ENCODE data around the gene MAS1. TPM values are rescaled to one million over a fixed set of nuclear protein-coding genes. Genes with fewer than 3 reads are reported as not detected.
"Not testable (repeated sequence)": the region's sequence is repeated elsewhere in the genome, so short reads cannot be mapped to it uniquely, and the experiment has no call there.

Gene MAS1
- total RNA-seq, 1 experiment from 2014 or later = not detected

- DNase-seq (ENCODE audit: low spot score) = no peak
Measured at GRCh38 chr6:159919011-159919511, 28.3 kb downstream of the MAS1 start.

DNA sequence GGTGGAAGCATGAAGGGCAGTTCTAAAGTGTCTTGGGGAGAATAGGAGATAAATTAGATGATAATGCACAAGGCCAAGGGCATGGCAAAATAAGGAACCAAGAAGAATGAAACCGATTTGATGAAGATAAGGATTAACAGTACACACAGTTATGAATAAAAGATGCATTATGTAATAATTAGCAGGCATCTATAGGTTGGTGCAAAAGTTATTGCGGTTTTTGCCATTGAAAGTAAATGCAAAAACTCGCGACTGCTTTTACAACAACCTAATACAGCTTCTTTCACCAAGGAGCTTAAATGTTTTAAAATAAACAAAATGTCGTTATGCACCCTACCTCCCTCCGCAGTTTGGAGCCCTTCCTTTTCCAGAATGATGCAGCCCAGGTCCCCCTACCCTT, 29.0 kb downstream of the MAS1 start:
- DNase-seq (ENCODE audit: low spot score) = no peak

GRCh38 chr6:159924150-159924549, 33.4 kb downstream of the MAS1 start:
- DNase-seq (ENCODE audit: low spot score) = not testable (repeated sequence)

- DNase-seq (ENCODE audit: low spot score) = no peak
Measured at GRCh38 chr6:159926542-159927203, 35.9 kb downstream of the MAS1 start.

- no peak for DNase-seq (ENCODE audit: low spot score)
Measured at GRCh38 chr6:159929819-159930218, 39.0 kb downstream of the MAS1 start.

- no peak for DNase-seq (ENCODE audit: low spot score)
Measured at GRCh38 chr6:159931112-159931511, 40.3 kb downstream of the MAS1 start.

DNA sequence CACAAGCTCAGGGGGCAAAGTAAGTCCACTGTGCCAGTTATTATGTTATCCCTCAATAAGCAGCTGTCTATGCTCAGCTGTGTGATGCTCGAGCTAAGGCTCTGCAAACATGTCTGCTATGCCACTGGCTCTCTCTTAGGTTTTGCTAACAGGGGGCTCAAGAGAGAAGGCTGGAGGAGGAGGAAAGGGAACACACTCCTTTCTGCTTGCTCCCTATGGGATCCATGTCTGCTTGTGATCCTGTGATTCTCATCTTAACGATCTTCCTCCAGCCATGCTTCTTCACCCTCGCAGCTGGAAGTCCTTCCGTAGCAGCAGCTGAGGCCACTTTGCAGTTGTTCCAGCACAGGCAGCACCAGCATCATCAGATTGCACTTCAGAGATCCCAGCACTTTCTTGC, 41.1 kb downstream of the MAS1 start:
- DNase-seq (ENCODE audit: low spot score) = no peak

DNA sequence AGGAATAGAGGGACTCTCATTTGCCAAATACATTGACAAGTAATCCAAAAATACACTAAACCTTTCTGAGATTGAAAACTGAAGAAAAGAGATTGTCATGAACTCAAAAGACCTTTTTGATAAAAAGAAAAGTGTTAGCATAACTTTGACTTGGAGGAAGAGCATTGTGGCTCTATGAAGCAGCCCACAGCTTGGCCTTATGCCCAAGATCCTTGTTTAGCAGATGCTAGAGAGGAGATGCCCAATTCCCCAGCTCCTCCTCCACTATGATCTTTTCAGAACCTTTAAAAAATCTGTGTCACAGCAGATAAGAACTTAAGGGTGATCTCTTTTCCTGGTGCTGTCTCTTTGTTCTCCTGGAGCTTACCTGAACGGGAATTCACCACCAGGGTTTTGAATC, 42.3 kb downstream of the MAS1 start:
- DNase-seq (ENCODE audit: low spot score) = no peak

GRCh38 chr6:159934181-159934580, 43.4 kb downstream of the MAS1 start:
- no peak for DNase-seq (ENCODE audit: low spot score)

DNA sequence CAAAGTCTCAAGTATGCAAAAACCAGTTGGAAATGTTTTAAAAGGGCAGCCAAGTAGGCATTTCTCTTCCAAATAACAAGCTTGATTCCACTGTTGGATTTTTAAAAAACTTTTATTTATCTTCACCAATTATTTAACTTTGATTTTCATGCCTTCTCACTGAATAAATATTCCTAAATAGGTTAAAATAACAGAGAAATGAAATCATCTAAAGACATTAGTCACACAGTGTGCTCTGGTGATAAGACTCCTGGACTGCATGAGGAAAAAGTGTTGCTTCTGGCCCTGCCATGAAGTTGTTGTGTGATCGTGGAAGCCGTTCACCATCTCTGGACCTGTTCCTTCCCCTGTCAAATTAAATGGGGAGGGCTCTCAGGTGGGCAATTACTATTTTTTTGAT, 44.3 kb downstream of the MAS1 start:
- DNase-seq (ENCODE audit: low spot score) = no peak

GRCh38 chr6:159935633-159936032, 44.8 kb downstream of the MAS1 start:
- no peak for DNase-seq (ENCODE audit: low spot score)

- no peak for DNase-seq (ENCODE audit: low spot score)
Measured at GRCh38 chr6:159939591-159940016, 48.8 kb downstream of the MAS1 start.

Other genes with a start within 250 kb of the MAS1 start
- gene SOD2, start 197.7 kb upstream of the MAS1 start, total RNA-seq (2014; rRNA removed; shearing (Covaris generic)) = 48.3 and 60.2 TPM in 2 replicates
- gene WTAP, start 163.5 kb upstream of the MAS1 start, total RNA-seq (2014; rRNA removed; shearing (Covaris generic)) = 56.3 and 61.8 TPM in 2 replicates
- gene ACAT2, start 128.9 kb upstream of the MAS1 start, total RNA-seq (2014; rRNA removed; shearing (Covaris generic)) = 37.4 and 40.5 TPM in 2 replicates
- 210 and 251 TPM in 2 replicates for gene TCP1, start 101.4 kb upstream of the MAS1 start, total RNA-seq (2014; rRNA removed; shearing (Covaris generic))
- gene MRPL18, start 100.5 kb upstream of the MAS1 start, total RNA-seq (2014; rRNA removed; shearing (Covaris generic)) = 107 and 120 TPM in 2 replicates
- not detected in 2 replicates for gene PNLDC1, start 90.7 kb upstream of the MAS1 start, total RNA-seq (2014; rRNA removed; shearing (Covaris generic))
- gene IGF2R, start 78.1 kb downstream of the MAS1 start, total RNA-seq (2014; rRNA removed; shearing (Covaris generic)) = 19.8 and 29.8 TPM in 2 replicates
- not detected in 2 replicates for gene SLC22A1, start 230.8 kb downstream of the MAS1 start, total RNA-seq (2014; rRNA removed; shearing (Covaris generic))